NOMO-1 treated with DMSO at 0.1 percent for 48 hours (cell line): ENCODE results near the gene LYPD6B.

Experiments used
- DNase-seq: peaks from one replicate; lab custom pipeline; 2025; ENCODE audit not compliant: unreplicated experiment; lab: John Stamatoyannopoulos, UW

The LYPD6B gene

DNA sequence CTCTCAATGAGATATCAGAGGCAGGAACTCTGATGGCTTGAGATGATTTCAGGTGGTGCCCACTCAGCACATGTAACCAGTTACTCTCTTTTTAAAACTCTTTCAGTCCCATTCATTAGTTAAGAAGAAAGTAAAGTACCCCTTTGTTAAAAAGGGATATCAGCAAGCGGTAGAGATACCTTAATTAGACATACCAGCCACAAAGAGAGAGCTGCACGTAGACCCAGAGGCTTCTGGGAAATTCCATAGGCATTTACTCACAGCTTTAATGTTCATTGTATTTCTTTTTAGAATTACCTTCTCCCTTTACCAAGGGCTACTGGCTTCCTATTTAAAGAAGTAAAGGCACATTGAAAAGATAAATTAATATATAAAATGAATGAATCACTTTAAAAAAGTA is 63.3 kb downstream of the LYPD6B start:
- DNase-seq = no peak

DNA sequence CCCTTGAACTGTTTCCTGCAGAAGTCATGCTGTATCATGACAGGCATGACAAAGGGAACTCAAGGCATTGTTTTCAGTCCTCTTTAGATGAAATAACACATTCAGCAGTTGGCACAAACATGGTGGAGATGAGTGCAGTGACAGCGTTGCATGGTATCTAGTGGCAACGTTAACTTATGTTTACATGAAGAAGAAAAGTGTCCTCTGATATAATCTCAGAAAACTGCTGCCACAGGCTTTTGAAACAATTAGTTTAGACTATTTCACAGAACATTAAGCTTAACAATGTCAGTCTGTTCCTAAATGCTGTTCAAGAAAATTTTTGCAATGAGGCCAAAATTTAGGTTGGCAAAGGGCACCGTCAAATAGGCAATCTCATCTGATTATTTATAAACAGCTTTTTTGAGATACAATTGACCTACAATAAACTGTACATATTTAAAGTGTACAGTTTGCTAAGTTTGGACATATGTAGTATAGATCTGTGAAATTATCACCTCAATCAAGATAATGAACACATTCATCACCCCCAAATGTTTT is 64.7 kb downstream of the LYPD6B start:
- DNase-seq = no peak

DNA sequence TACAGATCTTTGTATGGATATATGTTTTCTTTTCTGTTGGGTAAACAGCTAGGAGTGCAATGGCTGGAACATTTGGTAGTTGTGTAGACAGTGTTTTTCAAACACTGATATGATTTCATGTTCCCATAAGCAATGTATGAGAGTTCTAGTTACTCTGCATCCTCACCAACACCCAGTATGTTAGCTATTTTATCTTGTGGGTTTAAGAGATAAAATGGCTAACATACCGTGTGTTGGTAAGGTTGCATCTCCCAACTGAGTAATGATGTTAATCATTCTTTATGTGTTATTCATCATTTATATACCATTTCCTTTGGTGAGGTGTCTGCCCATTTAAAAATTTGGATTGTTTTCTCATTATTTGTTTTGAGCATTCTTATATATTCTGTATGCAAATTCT is 65.7 kb downstream of the LYPD6B start:
- no peak for DNase-seq

DNA sequence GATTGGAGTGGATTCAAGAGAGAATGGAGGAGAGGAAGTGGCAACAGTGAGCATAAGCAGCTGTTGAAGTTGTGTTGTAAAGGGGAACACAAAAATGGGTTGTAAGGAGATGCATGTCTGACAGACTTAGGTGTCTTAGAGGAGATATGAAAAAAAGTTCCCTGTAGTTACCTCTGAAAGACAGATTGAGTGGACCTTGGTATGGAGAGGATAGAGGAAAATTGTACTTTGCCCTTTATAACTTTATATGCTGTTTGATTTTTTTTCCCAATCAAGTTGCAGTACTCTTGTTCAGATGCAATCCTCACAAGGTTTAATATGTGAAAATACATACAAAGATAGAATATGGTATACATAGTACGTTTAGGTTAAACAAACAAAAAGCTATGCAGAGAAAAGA is 73.6 kb downstream of the LYPD6B start:
- DNase-seq = no peak

DNA sequence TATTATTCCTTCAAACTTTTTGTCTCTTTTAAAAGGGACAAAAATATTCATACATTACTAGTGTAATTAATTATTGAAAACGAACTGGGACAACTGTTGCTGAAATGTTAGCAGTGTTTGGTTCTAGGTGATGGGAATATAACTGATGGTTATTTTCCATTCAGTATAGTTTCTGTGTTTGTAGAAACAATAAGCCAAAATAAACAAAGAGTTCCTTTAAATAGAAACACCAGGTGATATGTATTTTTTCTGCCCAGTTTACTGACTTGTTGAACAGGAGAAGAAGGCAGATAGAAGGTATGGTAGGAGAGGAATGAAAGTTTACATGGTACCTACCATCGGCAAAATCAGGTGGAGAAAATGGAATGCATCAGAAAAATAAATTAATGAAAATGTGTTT is 74.2 kb downstream of the LYPD6B start:
- no peak for DNase-seq

DNA sequence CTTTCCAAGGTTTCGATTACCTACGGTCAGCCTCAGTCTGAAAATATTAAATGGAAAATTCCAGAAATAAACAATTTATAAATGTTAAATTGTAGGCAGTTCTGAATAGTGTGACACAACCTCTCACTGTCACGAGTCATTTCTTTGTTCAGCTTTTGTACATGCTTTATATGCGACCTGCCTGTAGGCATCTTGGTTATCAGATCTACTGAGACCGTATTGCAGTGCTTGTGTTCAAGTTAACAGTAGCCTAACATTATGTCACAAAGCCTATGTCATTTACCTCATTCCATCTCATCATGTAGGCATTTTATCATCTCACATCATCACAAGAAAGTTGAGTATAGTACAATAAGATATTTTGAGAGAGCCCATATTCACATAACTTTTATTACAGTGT is 77.3 kb downstream of the LYPD6B start:
- no peak for DNase-seq

DNA sequence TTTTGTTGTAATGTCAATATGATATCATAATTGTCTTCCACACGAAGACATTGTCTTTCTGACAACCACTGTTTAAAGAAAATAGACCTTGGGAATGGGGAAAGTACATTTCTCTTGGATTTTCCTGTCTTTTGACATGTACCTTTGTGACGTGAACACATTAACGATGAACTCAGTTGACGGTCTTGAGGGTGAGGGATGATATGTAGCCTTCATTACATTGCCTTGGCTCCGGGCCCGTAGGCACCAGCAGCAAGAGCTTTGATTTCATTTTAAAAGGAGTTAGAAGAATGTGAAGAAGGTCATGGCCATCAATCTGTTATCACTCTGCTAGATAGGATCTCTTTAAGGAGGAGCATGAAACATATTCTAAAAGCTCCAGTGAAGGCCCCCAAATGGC is 80.9 kb downstream of the LYPD6B start:
- DNase-seq = no peak

DNA sequence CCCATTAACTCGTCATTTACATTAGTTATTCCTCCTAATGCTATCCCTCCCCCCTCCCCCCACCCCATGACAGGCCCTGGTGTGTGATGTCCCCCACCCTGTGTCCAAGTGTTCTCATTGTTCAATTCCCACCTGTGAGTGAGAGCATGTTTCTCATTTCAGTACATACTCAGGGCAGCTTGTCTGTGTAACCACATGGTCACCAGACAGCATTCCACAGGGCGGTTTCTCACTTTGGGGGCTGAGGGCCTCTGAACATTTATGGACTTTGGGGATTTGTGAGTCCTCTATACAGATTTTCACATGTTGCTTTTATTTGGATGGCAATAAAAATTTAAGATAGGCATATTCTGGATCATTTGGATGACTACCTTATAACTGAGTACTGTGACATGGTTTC is 84.0 kb downstream of the LYPD6B start:
- DNase-seq = no peak

DNA sequence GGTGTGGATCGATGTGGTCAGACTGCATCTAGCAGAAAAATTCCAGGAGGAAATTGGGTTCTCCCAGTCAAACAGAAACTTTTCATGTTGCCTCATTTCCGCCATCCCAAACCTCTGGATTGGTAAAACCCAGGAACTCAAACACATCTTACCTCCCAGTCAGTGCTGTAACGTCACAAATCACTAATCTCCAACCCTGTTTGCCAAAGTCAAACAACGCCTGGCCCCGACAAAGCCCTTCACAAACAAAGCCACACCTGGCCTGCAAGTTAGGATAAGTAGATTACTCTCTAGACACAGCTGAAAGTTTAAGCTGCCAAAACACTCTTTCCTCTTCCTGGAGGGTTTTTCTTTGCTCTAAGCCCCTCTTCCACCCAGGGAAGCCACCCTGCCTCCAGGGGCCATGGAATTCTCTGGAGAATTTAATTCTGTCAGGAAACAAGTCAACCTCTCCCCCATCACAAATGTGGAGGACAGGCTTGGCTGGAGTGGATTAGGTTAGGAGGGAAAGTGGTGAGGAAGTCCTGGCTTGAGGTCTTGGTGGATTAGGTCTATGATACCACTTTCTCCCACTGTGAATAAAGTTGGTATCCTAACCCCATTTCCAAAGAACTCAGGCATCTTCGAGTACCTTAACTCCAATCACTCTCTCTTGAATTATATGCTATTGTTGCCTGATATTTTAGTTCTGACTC is 86.7 kb downstream of the LYPD6B start:
- DNase-seq = no peak

DNA sequence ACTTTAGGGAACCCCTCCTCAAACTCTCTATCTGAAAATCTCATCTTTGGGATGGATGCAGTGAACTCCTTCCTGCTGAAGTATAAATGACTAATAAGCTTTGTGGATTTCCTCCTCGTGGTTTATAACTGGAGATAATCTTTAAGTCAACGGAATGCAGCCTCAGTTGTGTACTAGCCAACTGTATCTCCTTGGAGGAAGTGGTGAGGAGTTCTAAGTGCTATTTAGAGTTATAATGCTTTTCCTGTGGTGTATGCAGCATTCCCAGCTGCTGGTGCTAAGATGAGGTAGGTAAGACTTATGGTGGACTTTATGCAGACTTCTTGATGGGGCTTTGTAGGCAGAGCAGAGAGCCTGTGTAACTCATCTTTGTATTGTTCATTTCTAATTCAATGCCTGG is 90.9 kb downstream of the LYPD6B start:
- peak; percentile 61 for DNase-seq

DNA sequence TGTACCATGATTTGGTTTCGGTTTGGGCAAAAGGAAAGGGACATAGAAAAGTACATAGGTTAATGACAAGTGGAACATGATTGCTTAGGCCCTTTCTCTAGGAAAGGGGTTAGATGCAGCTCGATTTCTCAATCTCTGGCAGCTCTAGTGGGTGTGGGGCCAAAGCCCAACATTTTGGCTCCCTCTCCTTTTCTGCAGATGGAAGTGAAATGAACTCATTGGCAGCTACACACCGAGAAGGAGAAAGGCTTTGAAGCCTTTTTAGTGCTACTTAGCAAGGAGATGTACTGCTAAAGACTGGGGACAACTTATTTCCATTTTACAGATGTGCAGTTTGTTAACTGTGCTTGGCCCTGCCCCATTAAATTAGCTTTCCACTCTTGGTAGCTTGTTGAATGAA is 93.8 kb downstream of the LYPD6B start:
- DNase-seq = no peak

DNA sequence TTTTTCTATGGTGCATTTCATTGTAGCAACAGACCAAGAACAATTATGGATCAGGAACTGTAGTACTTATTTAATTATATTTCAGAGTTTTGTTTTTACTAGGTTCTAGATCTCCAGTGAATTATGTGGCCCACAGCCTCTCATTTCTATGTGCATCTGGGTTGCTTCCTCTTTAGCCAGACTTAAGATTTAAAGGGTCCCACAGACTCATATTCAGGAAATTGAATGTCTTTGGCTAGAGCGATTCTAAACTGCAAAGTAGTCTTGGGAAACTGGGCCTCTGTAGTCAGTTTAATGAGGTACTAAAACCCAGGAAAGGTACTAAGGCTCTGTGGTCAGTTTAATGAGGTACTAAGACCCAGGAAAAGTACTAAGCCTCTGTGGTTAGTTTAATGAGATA is 94.4 kb downstream of the LYPD6B start:
- DNase-seq = peak; percentile 63

DNA sequence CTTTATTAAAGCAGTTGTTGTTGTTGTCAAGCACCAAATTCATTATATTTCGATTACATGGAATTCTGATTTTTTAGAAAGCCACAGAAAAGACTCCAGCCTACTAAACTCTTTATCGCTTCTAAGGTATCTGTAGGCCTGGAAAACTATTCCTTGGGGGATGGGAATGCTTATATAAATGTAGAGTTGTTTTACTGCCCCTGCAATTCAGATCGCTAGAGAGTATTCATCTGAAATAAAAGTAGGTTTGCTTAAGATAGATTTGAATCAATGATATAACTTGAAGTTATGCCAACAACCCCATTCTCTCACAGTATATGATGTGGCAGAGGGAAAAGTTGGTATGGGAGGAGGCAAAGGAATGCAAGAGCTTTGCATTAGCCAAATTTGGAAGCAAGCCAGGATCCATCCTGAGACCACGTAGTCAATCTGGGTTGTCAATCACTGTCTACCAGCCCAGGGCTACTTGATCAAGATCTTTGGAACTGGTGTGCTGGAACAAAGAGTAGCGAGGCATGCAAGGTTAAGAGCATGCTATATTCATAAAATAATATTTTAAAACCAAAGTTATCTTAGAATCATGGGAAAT is 95.9 kb downstream of the LYPD6B start:
- DNase-seq = no peak

DNA sequence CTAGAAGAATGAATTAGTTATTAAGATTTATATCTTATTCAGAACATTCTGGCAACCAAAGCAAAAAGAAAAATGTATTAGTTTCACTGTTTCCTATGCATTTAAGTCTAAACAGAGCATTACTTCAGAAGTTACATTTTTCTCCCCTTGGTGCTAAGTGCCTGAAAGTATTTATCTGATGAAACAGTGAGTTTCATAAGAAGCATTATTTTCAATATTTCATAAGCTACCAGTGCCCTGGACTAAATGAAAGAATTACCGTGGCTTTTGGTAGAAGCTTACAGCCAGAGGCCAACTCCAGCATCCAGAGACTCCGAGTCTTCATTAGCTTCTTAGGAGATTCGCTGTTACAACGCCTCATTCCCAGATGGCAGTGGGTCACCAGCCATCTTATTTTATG is 97.6 kb downstream of the LYPD6B start:
- DNase-seq = no peak

DNA sequence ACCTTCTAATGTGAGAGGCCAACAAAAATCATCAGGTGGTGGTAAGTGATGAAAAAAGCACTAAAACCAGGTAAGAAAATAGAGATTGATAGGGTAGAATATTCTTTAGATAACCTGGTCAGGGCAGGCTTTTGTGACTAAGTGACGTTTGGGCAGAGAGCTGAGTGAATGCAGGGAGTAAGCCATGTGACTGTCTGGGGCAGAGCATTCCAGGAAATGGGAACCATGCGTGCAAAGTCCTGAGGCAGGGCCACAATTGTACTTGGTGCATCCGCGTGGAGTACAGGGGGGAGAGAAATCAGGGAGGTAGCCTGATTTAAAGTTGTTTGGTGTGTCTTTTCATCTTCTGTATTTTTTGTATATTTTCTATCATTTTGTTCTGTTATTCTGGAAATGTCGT is 102.5 kb downstream of the LYPD6B start:
- no peak for DNase-seq

DNA sequence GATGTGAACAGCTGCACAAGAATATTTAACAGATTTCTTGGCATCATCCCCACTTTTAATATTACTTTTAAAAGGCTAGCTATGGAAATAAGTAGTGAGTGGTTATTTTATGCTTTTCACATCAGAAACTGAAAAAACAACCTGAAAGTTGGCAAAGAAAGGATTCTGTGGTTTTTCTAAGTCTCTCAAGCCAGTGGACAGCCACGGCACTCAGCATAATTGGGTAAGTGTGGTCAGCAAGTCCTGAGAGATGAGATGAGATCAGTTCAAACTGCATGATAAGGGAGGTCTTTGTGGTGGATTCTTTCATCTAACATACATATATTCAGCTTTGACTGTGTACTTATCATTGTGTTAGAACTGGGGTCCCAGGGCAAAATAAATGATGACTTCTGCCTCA is 105.2 kb downstream of the LYPD6B start:
- no peak for DNase-seq

DNA sequence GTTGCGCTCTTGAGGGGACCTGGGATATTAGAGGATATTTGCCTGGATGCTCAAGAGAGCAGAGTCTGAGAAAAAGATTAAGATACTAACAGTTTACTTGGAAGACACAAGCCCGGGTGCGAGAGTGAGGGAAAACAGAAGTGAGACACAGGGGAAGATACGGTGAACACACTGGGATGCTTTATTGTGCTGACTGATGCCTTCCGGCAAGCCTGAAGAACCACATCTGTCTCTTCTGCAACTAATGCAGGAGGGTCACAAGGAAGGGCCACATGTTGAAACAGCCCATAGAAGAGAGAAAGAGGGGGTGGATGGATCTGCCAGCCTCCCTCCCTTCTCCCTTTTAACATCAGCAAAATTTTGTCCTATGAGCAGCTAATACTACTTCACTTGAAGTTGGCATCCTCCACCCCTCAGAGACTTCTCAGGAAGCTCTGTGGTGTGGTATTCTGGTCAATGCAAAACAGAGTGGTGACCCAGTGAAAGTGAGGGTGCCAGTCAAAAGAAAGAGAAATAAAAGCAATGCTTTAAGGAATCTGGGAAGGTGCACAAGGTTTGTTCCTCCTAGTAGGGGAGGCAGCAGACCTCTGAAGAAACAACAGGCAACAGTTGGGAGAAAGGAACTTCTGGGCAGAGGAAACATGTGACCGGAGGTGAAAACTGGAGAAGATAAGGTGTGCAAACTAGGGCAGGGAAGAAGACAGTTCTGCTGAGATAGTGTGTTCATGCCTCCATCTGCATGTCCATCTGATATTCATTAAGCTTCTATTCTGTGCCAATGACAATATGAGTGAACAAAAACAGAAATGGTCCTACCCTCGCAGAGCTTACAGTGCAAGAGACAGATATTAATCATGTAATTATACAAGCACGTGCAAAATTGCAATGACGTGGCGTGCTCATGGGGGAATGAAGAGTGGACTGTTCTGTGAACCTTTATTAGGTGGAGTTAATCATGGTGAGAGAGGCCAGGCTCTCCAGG is 107.1 kb downstream of the LYPD6B start:
- DNase-seq = no peak

DNA sequence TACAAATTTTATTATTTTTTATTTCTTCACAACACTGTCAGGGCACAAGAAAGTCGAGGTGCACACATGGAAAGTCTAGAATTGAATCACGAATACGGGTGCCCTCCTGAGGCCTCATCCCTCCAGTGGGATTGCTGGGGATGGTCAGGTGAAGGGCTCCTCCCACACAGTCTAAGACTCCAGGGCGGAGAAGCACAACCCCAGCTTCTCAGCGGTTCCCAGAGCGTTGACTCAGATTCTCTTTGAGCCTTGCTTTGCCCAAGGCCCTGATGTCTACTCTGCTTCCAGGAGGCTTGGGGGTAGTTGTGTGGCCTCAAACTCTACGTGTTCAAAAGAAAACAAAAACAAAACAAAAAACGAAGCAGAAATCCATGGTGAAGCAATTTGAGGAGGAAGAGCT is 108.4 kb downstream of the LYPD6B start:
- DNase-seq = no peak

DNA sequence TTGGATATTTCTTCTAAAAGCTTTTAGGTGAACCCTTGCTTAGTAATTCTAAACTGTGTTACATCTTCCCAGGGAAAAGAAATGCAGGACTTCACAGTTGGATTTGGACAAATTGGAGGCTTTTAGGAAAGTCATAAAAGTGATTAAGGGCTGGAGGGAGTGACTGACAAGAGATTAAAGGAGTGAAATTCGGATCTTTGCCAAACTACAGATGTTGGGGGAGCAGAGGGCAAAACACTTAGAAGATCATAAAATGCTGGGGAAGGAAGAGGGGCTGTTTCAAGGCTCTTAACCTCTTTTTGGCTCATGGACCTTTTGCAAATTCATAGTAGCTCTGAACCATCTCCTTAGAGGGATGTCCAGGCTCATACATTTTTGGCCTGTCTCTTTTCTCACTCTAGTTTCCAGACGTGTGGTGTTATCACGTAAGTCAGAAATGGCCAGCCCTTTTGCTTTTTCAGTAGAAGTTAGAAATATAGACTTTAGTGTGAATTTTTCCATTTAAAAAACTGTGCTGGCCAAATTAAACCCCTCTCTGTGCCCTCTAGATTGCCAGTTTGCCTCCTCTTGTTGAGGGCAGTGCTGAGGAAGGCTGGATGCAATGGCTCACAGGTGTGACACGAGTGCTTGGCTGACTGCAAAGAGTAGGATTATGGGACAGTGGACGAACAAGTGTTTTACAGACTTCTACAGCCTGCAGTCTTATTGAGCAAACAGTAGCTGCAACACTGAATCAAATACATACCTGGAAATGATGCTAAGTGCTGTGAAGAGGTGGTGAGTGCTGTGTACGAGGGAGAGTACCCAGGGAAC is 109.9 kb downstream of the LYPD6B start:
- DNase-seq = no peak

DNA sequence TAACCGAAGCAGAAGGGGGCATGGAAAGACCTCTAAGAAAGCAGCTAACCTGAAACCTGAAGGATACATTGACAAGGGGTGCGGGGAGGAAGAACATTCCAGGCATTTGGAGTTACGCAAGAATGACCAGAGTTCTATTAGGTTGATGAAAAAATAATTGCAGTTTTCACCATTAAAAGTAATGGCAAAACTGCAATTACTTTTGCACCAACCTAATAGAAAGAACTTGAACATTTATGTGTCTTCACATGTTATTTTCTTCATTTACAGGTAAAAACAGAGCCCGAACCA is 110.5 kb downstream of the LYPD6B start:
- DNase-seq = no peak

DNA sequence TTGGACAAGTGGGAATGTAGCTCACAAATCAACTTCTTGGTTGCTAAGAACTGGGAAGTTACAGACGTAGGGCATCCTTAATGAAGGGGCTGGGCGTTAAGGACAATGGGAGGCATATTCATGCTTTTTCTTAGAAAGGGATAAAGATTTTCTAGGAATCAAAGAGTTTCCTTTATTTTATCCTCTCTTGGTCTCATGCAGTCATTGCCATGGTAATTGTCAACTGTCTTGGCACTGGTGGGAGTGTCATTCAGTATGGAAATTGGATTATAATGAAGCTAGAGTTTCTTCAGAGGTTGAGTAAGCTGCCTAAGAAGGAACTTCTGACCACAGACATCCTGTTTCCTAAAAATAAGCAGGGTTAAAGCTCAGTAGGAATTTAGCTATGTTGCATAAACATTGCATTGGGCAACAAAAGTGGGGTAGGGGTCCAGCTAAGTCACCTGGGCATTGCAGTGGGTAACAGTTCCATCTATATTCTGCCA is 114.0 kb downstream of the LYPD6B start:
- DNase-seq = peak; percentile 88
